H1 (cell line): ENCODE data around the gene CTNND2. TPM values are rescaled to one million over a fixed set of nuclear protein-coding genes. Genes with fewer than 3 reads are reported as not detected.

ENCODE experiments used
- CTCF ChIA-PET: fragments of 300-600 bp; sonication (Branson Sonifier 250); formaldehyde crosslinking; loops from one replicate; lab custom pipeline; 2021; ENCODE audit not compliant: partially characterized antibody; lab: Charles Lee
- POLR2A ChIA-PET: fragments of 300-600 bp; sonication (Branson Sonifier 250); formaldehyde crosslinking; loops from one replicate; lab custom pipeline; 2021; ENCODE audit warnings: inconsistent platforms; ENCODE audit not compliant: partially characterized antibody; lab: Charles Lee
- DNase-seq, 2 experiments: peaks; one replicate each; pipeline versions ENCODE4 v3.0.0 to v3.0.0-alpha.2; 2010 to 2022; ENCODE audit warnings: low spot score in 2 of 2, low read depth in 1 of 2, mixed read lengths in 1 of 2
- FAIRE-seq: peaks from 2 replicates; lab custom pipeline; 2011; peaks lifted over from hg19 to GRCh38; lab: Jason Lieb, UNC
- H2AFZ ChIP-seq: 2 replicates; pipeline ENCODE4 v1.8.1; 2012; ENCODE audit warnings: low read length, inconsistent platforms
- H2AK5ac ChIP-seq: 2 replicates; pipeline ENCODE4 v1.6.1; 2013; ENCODE audit warnings: low read depth, low read length
- H2BK120ac ChIP-seq: replicated peaks from 2 replicates; pipeline ENCODE3; 2013; ENCODE audit warnings: low read depth, low read length, inconsistent platforms
- H2BK12ac ChIP-seq: 2 replicates; pipeline ENCODE4 v1.6.1; 2013; ENCODE audit warnings: low read depth, low read length
- H2BK15ac ChIP-seq: 2 replicates; pipeline ENCODE4 v1.6.1; 2013; ENCODE audit warnings: low read length
- H2BK20ac ChIP-seq: 2 replicates; pipeline ENCODE4 v1.6.1; 2013; ENCODE audit warnings: low read length
- H2BK5ac ChIP-seq: 2 replicates; pipeline ENCODE4 v1.6.1; 2013; ENCODE audit warnings: low read depth, low read length
- H3K14ac ChIP-seq: 2 replicates; pipeline ENCODE4 v1.6.1; 2013; ENCODE audit warnings: inconsistent platforms; ENCODE audit not compliant: insufficient read length
- H3K18ac ChIP-seq: 2 replicates; pipeline ENCODE4 v1.6.1; 2013; ENCODE audit warnings: low read length; ENCODE audit errors: extremely low read depth
- H3K23ac ChIP-seq: 2 replicates; pipeline ENCODE4 v1.6.1; 2013; ENCODE audit warnings: inconsistent platforms; ENCODE audit not compliant: insufficient read length
- H3K23me2 ChIP-seq: 2 replicates; pipeline ENCODE4 v1.6.1; 2013; ENCODE audit warnings: low read depth, low read length
- H3K27ac ChIP-seq: 2 replicates; pipeline ENCODE4 v1.6.1; 2011; ENCODE audit warnings: low read depth, low read length, inconsistent platforms
- H3K27me3 ChIP-seq, 4 experiments: replicated peaks in 1 of 4; 1 replicate in 1 of 4; 2 replicates in 3 of 4; pipeline versions ENCODE4 v1.6.1 to v1.8.1; 2011 to 2013; ENCODE audit warnings: low read length in 3 of 4, mild to moderate bottlenecking in 3 of 4, inconsistent platforms in 2 of 4, mixed read lengths in 2 of 4, moderate library complexity in 1 of 4; ENCODE audit not compliant: control insufficient read depth in 3 of 4, insufficient read depth in 3 of 4; ENCODE audit errors: extremely low read depth in 1 of 4
- H3K36me3 ChIP-seq, 4 experiments: 2 replicates each; pipeline versions ENCODE4 v1.6.1 to v1.8.1; 2011 to 2013; ENCODE audit warnings: mild to moderate bottlenecking in 4 of 4, low read length in 3 of 4, moderate library complexity in 2 of 4, control low read depth in 1 of 4, inconsistent platforms in 1 of 4; ENCODE audit not compliant: insufficient read depth in 4 of 4, control insufficient read depth in 2 of 4
- H3K4ac ChIP-seq: replicated peaks from 2 replicates; pipeline ENCODE3; 2013; ENCODE audit warnings: low read length, low read depth, mixed read lengths, inconsistent platforms; ENCODE audit not compliant: insufficient read length
- H3K4me1 ChIP-seq, 4 experiments: replicated peaks in 1 of 4; 1 replicate in 1 of 4; 2 replicates in 3 of 4; pipeline versions ENCODE4 v1.6.1 to v1.8.1; 2011 to 2013; ENCODE audit warnings: low read length in 3 of 4, inconsistent platforms in 2 of 4, mixed read lengths in 1 of 4; ENCODE audit not compliant: insufficient read depth in 4 of 4, control insufficient read depth in 3 of 4
- H3K4me2 ChIP-seq, 2 experiments: 2 replicates each; pipeline versions ENCODE4 v1.6.1 to v1.8.1; 2011 to 2013; ENCODE audit warnings: low read depth in 2 of 2, low read length in 2 of 2, control low read depth in 1 of 2, inconsistent platforms in 1 of 2, mild to moderate bottlenecking in 1 of 2; ENCODE audit not compliant: insufficient read depth in 1 of 2
- H3K4me3 ChIP-seq, 4 experiments: fragments of 200-600, 300-600 bp in 1 of 4; sonication (generic), shearing (Covaris generic), sonication (Bioruptor Twin) in 1 of 4; 2 replicates each; pipeline versions ENCODE4 v1.5.1 to v1.8.1; 2011 to 2016; ENCODE audit warnings: low read length in 4 of 4, low read depth in 3 of 4, control low read depth in 2 of 4, inconsistent platforms in 2 of 4, mild to moderate bottlenecking in 2 of 4, mixed read lengths in 1 of 4, moderate library complexity in 1 of 4; ENCODE audit not compliant: insufficient read depth in 2 of 4; ENCODE audit errors: extremely low read depth in 1 of 4
- H3K56ac ChIP-seq: replicated peaks from 2 replicates; pipeline ENCODE3; 2013; ENCODE audit warnings: low read depth, mild to moderate bottlenecking, mixed read lengths, low read length, inconsistent platforms; ENCODE audit not compliant: insufficient read length
- H3K79me1 ChIP-seq: 2 replicates; pipeline ENCODE4 v1.6.1; 2013; ENCODE audit warnings: low read depth, low read length, control low read depth
- H3K79me2 ChIP-seq, 2 experiments: 2 replicates each; pipeline versions ENCODE4 v1.6.1 to v1.8.1; 2012 to 2013; ENCODE audit warnings: low read length in 2 of 2, mild to moderate bottlenecking in 2 of 2, inconsistent platforms in 1 of 2; ENCODE audit not compliant: insufficient read depth in 2 of 2, control insufficient read depth in 1 of 2
- H3K9ac ChIP-seq, 4 experiments: replicated peaks in 1 of 4; 1 replicate in 1 of 4; 2 replicates in 3 of 4; pipeline versions ENCODE4 v1.6.1 to v1.8.1; 2011 to 2013; ENCODE audit warnings: low read depth in 3 of 4, low read length in 3 of 4, control low read depth in 2 of 4, mild to moderate bottlenecking in 2 of 4, moderate library complexity in 2 of 4, inconsistent platforms in 1 of 4; ENCODE audit errors: extremely low read depth in 1 of 4
- H3K9me3 ChIP-seq, 2 experiments: 2 replicates each; pipeline versions ENCODE4 v1.6.1 to v1.8.1; 2012 to 2013; ENCODE audit warnings: mild to moderate bottlenecking in 2 of 2, moderate library complexity in 2 of 2, control low read depth in 1 of 2, inconsistent platforms in 1 of 2, low read depth in 1 of 2, low read length in 1 of 2, mixed read lengths in 1 of 2; ENCODE audit not compliant: insufficient read depth in 2 of 2
- H4K20me1 ChIP-seq, 2 experiments: replicated peaks in 1 of 2; 2 replicates each; pipeline versions ENCODE3 to v1.8.1; 2011 to 2013; ENCODE audit warnings: inconsistent platforms in 2 of 2, low read length in 2 of 2, mild to moderate bottlenecking in 1 of 2; ENCODE audit not compliant: insufficient read depth in 2 of 2, control insufficient read depth in 1 of 2
- H4K5ac ChIP-seq: 2 replicates; pipeline ENCODE4 v1.6.1; 2013; ENCODE audit warnings: low read length, low read depth, mixed read lengths, inconsistent platforms; ENCODE audit not compliant: insufficient read length
- H4K8ac ChIP-seq: 2 replicates; pipeline ENCODE4 v1.8.0; 2013; ENCODE audit warnings: mild to moderate bottlenecking, moderate library complexity, low read length, inconsistent platforms; ENCODE audit not compliant: insufficient read depth; ENCODE audit errors: extremely low read depth
- H4K91ac ChIP-seq: replicated peaks from 2 replicates; pipeline ENCODE3; 2013; ENCODE audit warnings: low read length, mixed read lengths, inconsistent platforms; ENCODE audit not compliant: insufficient read length
- ASH2L ChIP-seq: fragments of 200-600, 300-600 bp; sonication (generic); IDR thresholded peaks from one replicate; pipeline ENCODE4 v1.7.1; 2017; ENCODE audit warnings: low read length
- ATF3 ChIP-seq: IDR thresholded peaks from 2 replicates; pipeline ENCODE4 v1.6.1; 2011; ENCODE audit warnings: low read depth, mild to moderate bottlenecking, low read length; ENCODE audit not compliant: insufficient read depth
- EZH2 ChIP-seq: fragments of 200-600 bp; sonication (generic); IDR thresholded peaks from 2 replicates; pipeline ENCODE4 v1.7.1; 2012; ENCODE audit warnings: low read depth, mild to moderate bottlenecking, moderate library complexity, low read length, inconsistent platforms; ENCODE audit not compliant: severe bottlenecking
- HDAC2 ChIP-seq, 2 experiments: fragments of 300-600 bp in 1 of 2; sonication (generic) in 1 of 2; IDR thresholded peaks; 2 replicates each; pipeline ENCODE4 v1.6.1; 2011 to 2012; ENCODE audit warnings: low read depth in 2 of 2, low read length in 2 of 2, mild to moderate bottlenecking in 2 of 2, moderate library complexity in 2 of 2, borderline replicate concordance in 1 of 2, inconsistent platforms in 1 of 2
- KDM4A ChIP-seq: IDR thresholded peaks from one replicate; pipeline ENCODE4 v1.7.1; 2012; ENCODE audit warnings: low read depth, mild to moderate bottlenecking, moderate library complexity, low read length, inconsistent platforms; ENCODE audit not compliant: severe bottlenecking
- PHF8 ChIP-seq: fragments of 200-600 bp; sonication (generic); conservative IDR thresholded peaks from 2 replicates; pipeline ENCODE4 v1.7.1; 2012; ENCODE audit warnings: low read depth, mild to moderate bottlenecking, inconsistent platforms, low read length, moderate library complexity
- SUZ12 ChIP-seq: fragments of 200-600 bp; sonication (generic); IDR thresholded peaks from 2 replicates; pipeline ENCODE4 v1.6.1; 2012; ENCODE audit warnings: mild to moderate bottlenecking, inconsistent platforms, low read length, moderate library complexity, mixed read lengths
- WGBS, 2 experiments: shearing (Covaris generic) in 1 of 2; methylation state at CpG; one replicate each; pipeline versions ENCODE4 v1.1.6 to v1.1.7; 2013 to 2015; ENCODE audit warnings: low lambda C conversion rate in 2 of 2, mixed read lengths in 2 of 2, inconsistent platforms in 1 of 2, low coverage in 1 of 2, missing lambda C conversion rate in 1 of 2; ENCODE audit not compliant: insufficient replicate concordance in 2 of 2, insufficient coverage in 1 of 2, insufficient read length in 1 of 2; ENCODE audit errors: extremely low coverage in 1 of 2, missing lambda C conversion rate in 1 of 2; 5-methylcytosine and 5-hydroxymethylcytosine counted together
- polyA plus RNA-seq, 7 experiments: library from polyadenylated mRNA; depleted of rRNA in 3 of 7; stranded (reverse) in 5 of 7; unstranded in 2 of 7; fragments of >200 nt in 5 of 7; fragments of 200-250 nt in 2 of 7; gene quantifications; 1 replicate in 5 of 7; 2 replicates in 1 of 7; 4 replicates in 1 of 7; pipeline versions ENCODE4 v1.2.1 to v1.2.3, GENCODE V29; 2011 to 2013; ENCODE audit warnings: missing spikeins in 2 of 7, mixed read lengths in 2 of 7
- total RNA-seq: library from RNA; stranded (reverse); fragmentation: NEBNext Ultra II Directional; extraction: Animal tissue kit (Norgen Biotek cat#: 25700); gene quantifications from 2 replicates; pipeline ENCODE4 v1.2.1, GENCODE V29; 2021
- TF ChIP-seq, protein P1 (sequence below): IDR thresholded peaks from 2 replicates; pipeline ENCODE4 v1.6.1; 2012; ENCODE audit warnings: inconsistent platforms

The CTNND2 gene
- total and polyA plus RNA-seq, 2 of the 8 experiments (the other 6 are each of a cell fraction or from before 2014, with no cell fraction given): 7.4 to 14.2 TPM

DNA sequence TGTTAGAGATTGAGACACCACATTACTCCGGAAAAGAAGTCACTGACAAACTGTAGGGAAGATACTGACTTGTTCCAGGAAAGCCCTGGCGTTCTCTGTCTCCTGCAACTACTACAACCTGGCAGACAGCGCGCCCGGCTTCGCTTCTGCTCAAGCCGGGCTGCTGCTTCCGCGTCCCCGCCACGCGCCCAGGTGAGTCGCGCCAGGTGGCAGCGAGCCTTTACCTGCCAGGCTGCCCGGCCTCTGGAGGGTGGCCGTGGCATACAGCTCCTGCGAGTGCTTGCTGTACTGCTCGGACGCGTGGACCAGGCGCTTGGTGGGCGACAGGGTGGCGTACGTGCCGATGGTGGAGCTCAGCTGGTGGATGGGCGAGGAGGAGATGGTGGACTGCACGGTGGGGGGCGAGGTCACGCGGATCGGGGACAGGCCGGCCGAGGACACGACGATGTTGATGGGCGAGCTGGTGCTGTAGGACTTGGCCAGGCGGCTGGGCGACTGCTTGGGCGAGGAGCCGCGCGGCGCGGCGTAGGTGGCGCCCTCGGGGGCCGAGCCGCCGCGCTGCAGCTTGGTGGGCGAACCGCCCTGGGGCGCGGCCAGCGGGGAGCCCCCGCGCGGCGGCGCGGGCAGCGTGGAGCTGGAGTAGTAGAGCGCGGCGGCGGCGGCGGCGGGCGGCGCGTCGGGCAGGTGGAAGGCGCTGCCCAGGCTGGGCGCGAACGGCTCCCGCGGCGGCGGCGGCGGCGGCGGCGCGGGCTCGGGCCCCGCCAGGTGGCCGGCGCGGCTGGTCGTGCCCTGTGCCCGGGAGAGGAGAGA lies 519.6 kb downstream of the CTNND2 start:
- Histone ChIP-seq H2AFZ (peak overlapping the region; percentile 82; the same call in 1 of the 2 replicates), H4K8ac (no peak overlapping the region), H3K27me3 (peaks cover 19 to 41% (median 34%) of the 10 kb centered on the region in 4 experiments), H4K5ac (no peak overlapping the region), H3K4me3 (peak overlapping the region; percentile 44 to 71 (median 62)), H2BK12ac (peak overlapping the region; percentile 94; the same call in 1 of the 2 replicates), H3K23me2 (peaks cover 6% of the 10 kb centered on the region), H3K79me2 (no peaks in the 10 kb centered on the region), H2BK20ac (no peak overlapping the region), H3K9ac (peak overlapping the region in 1 of 4 experiments; percentile 3; a peak in 1 of 7 replicates), H3K4me2 (peak overlapping the region; percentile 93 to 100), H4K91ac (peak overlapping the region; percentile 71), H4K20me1 (no peaks in the 10 kb centered on the region), H3K27ac (no peak overlapping the region), H2BK5ac (peak overlapping the region; percentile 54; the same call in 1 of the 2 replicates), H3K18ac (peak overlapping the region; percentile 26), H3K4me1 (peaks cover 3 to 12% (median 7%) of the 10 kb centered on the region in 4 experiments), H2BK15ac (peak overlapping the region; percentile 9; the same call in 1 of the 2 replicates), H3K79me1 (no peaks in the 10 kb centered on the region), H3K14ac (no peak overlapping the region), H3K36me3 (no peaks in the 10 kb centered on the region), H3K23ac (no peak overlapping the region), H3K56ac (no peak overlapping the region), H2BK120ac (no peak overlapping the region), H2AK5ac (no peak overlapping the region), H3K4ac (no peak overlapping the region), H3K9me3 (no peaks in the 10 kb centered on the region)
- CTCF ChIA-PET: interaction anchor here (1.1 to 1.3 kb wide), 4 partner anchors 10 to 335 kb away, joined by 3 read pairs; no protein-coding TSS in a partner anchor
- WGBS, 2 experiments: 3% methylated on average over 36 of the region's 96 CpGs; no CpG with 5 or more reads in 1 of the 2 experiments
- POLR2A ChIA-PET: no interaction called here
- FAIRE-seq (no peak), DNase-seq (peak in 1 of 2 experiments; percentile 62)
- TF ChIP-seq ASH2L (peak; percentile 39), ATF3 (no peak), KDM4A (peak; percentile 92), SUZ12 (peak; percentile 62), HDAC2 (IDR thresholded peaks at IDR 0.05; ENCODE audit: borderline replicate concordance in 1 of 2, low read depth in 2 of 2, low read length in 2 of 2) (peak in 1 of 2 experiments; percentile 59; a peak in 1 of 4 replicates), EZH2 (peak; percentile 83), PHF8 (0 out of 2 replicates have a peak, but pooled peaks have one; percentile 18)
- TF ChIP-seq, protein P1, sequence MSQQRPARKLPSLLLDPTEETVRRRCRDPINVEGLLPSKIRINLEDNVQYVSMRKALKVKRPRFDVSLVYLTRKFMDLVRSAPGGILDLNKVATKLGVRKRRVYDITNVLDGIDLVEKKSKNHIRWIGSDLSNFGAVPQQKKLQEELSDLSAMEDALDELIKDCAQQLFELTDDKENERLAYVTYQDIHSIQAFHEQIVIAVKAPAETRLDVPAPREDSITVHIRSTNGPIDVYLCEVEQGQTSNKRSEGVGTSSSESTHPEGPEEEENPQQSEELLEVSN: peak; percentile 53
